H1 (cell line): ENCODE measurements around the gene ARHGEF25. TPM values are rescaled to one million over a fixed set of nuclear protein-coding genes. Genes with fewer than 3 reads are reported as not detected.

Experiments used
- CTCF ChIA-PET: fragments of 300-600 bp; sonication (Branson Sonifier 250); formaldehyde crosslinking; loops from one replicate; lab custom pipeline; 2021; ENCODE audit not compliant: partially characterized antibody; lab: Charles Lee
- POLR2A ChIA-PET: fragments of 300-600 bp; sonication (Branson Sonifier 250); formaldehyde crosslinking; loops from one replicate; lab custom pipeline; 2021; ENCODE audit warnings: inconsistent platforms; ENCODE audit not compliant: partially characterized antibody; lab: Charles Lee
- DNase-seq, 2 experiments: peaks; one replicate each; pipeline versions ENCODE4 v3.0.0 to v3.0.0-alpha.2; 2010 to 2022; ENCODE audit warnings: low spot score in 2 of 2, low read depth in 1 of 2, mixed read lengths in 1 of 2
- FAIRE-seq: peaks from 2 replicates; lab custom pipeline; 2011; peaks lifted over from hg19 to GRCh38; lab: Jason Lieb, UNC
- H2AFZ ChIP-seq: 2 replicates; pipeline ENCODE4 v1.8.1; 2012; ENCODE audit warnings: low read length, inconsistent platforms
- H2AK5ac ChIP-seq: 2 replicates; pipeline ENCODE4 v1.6.1; 2013; ENCODE audit warnings: low read depth, low read length
- H2BK120ac ChIP-seq: replicated peaks from 2 replicates; pipeline ENCODE3; 2013; ENCODE audit warnings: low read depth, low read length, inconsistent platforms
- H2BK12ac ChIP-seq: 2 replicates; pipeline ENCODE4 v1.6.1; 2013; ENCODE audit warnings: low read depth, low read length
- H2BK15ac ChIP-seq: 2 replicates; pipeline ENCODE4 v1.6.1; 2013; ENCODE audit warnings: low read length
- H2BK20ac ChIP-seq: 2 replicates; pipeline ENCODE4 v1.6.1; 2013; ENCODE audit warnings: low read length
- H2BK5ac ChIP-seq: 2 replicates; pipeline ENCODE4 v1.6.1; 2013; ENCODE audit warnings: low read depth, low read length
- H3K14ac ChIP-seq: 2 replicates; pipeline ENCODE4 v1.6.1; 2013; ENCODE audit warnings: inconsistent platforms; ENCODE audit not compliant: insufficient read length
- H3K18ac ChIP-seq: 2 replicates; pipeline ENCODE4 v1.6.1; 2013; ENCODE audit warnings: low read length; ENCODE audit errors: extremely low read depth
- H3K23ac ChIP-seq: 2 replicates; pipeline ENCODE4 v1.6.1; 2013; ENCODE audit warnings: inconsistent platforms; ENCODE audit not compliant: insufficient read length
- H3K23me2 ChIP-seq: 2 replicates; pipeline ENCODE4 v1.6.1; 2013; ENCODE audit warnings: low read depth, low read length
- H3K27ac ChIP-seq: 2 replicates; pipeline ENCODE4 v1.6.1; 2011; ENCODE audit warnings: low read depth, low read length, inconsistent platforms
- H3K27me3 ChIP-seq, 4 experiments: replicated peaks in 1 of 4; 1 replicate in 1 of 4; 2 replicates in 3 of 4; pipeline versions ENCODE4 v1.6.1 to v1.8.1; 2011 to 2013; ENCODE audit warnings: low read length in 3 of 4, mild to moderate bottlenecking in 3 of 4, inconsistent platforms in 2 of 4, mixed read lengths in 2 of 4, moderate library complexity in 1 of 4; ENCODE audit not compliant: control insufficient read depth in 3 of 4, insufficient read depth in 3 of 4; ENCODE audit errors: extremely low read depth in 1 of 4
- H3K36me3 ChIP-seq, 4 experiments: 2 replicates each; pipeline versions ENCODE4 v1.6.1 to v1.8.1; 2011 to 2013; ENCODE audit warnings: mild to moderate bottlenecking in 4 of 4, low read length in 3 of 4, moderate library complexity in 2 of 4, control low read depth in 1 of 4, inconsistent platforms in 1 of 4; ENCODE audit not compliant: insufficient read depth in 4 of 4, control insufficient read depth in 2 of 4
- H3K4ac ChIP-seq: replicated peaks from 2 replicates; pipeline ENCODE3; 2013; ENCODE audit warnings: low read length, low read depth, mixed read lengths, inconsistent platforms; ENCODE audit not compliant: insufficient read length
- H3K4me1 ChIP-seq, 4 experiments: replicated peaks in 1 of 4; 1 replicate in 1 of 4; 2 replicates in 3 of 4; pipeline versions ENCODE4 v1.6.1 to v1.8.1; 2011 to 2013; ENCODE audit warnings: low read length in 3 of 4, inconsistent platforms in 2 of 4, mixed read lengths in 1 of 4; ENCODE audit not compliant: insufficient read depth in 4 of 4, control insufficient read depth in 3 of 4
- H3K4me2 ChIP-seq, 2 experiments: 2 replicates each; pipeline versions ENCODE4 v1.6.1 to v1.8.1; 2011 to 2013; ENCODE audit warnings: low read depth in 2 of 2, low read length in 2 of 2, control low read depth in 1 of 2, inconsistent platforms in 1 of 2, mild to moderate bottlenecking in 1 of 2; ENCODE audit not compliant: insufficient read depth in 1 of 2
- H3K4me3 ChIP-seq, 4 experiments: fragments of 200-600, 300-600 bp in 1 of 4; sonication (generic), shearing (Covaris generic), sonication (Bioruptor Twin) in 1 of 4; 2 replicates each; pipeline versions ENCODE4 v1.5.1 to v1.8.1; 2011 to 2016; ENCODE audit warnings: low read length in 4 of 4, low read depth in 3 of 4, control low read depth in 2 of 4, inconsistent platforms in 2 of 4, mild to moderate bottlenecking in 2 of 4, mixed read lengths in 1 of 4, moderate library complexity in 1 of 4; ENCODE audit not compliant: insufficient read depth in 2 of 4; ENCODE audit errors: extremely low read depth in 1 of 4
- H3K56ac ChIP-seq: replicated peaks from 2 replicates; pipeline ENCODE3; 2013; ENCODE audit warnings: low read depth, mild to moderate bottlenecking, mixed read lengths, low read length, inconsistent platforms; ENCODE audit not compliant: insufficient read length
- H3K79me1 ChIP-seq: 2 replicates; pipeline ENCODE4 v1.6.1; 2013; ENCODE audit warnings: low read depth, low read length, control low read depth
- H3K79me2 ChIP-seq, 2 experiments: 2 replicates each; pipeline versions ENCODE4 v1.6.1 to v1.8.1; 2012 to 2013; ENCODE audit warnings: low read length in 2 of 2, mild to moderate bottlenecking in 2 of 2, inconsistent platforms in 1 of 2; ENCODE audit not compliant: insufficient read depth in 2 of 2, control insufficient read depth in 1 of 2
- H3K9ac ChIP-seq, 4 experiments: replicated peaks in 1 of 4; 1 replicate in 1 of 4; 2 replicates in 3 of 4; pipeline versions ENCODE4 v1.6.1 to v1.8.1; 2011 to 2013; ENCODE audit warnings: low read depth in 3 of 4, low read length in 3 of 4, control low read depth in 2 of 4, mild to moderate bottlenecking in 2 of 4, moderate library complexity in 2 of 4, inconsistent platforms in 1 of 4; ENCODE audit errors: extremely low read depth in 1 of 4
- H3K9me3 ChIP-seq, 2 experiments: 2 replicates each; pipeline versions ENCODE4 v1.6.1 to v1.8.1; 2012 to 2013; ENCODE audit warnings: mild to moderate bottlenecking in 2 of 2, moderate library complexity in 2 of 2, control low read depth in 1 of 2, inconsistent platforms in 1 of 2, low read depth in 1 of 2, low read length in 1 of 2, mixed read lengths in 1 of 2; ENCODE audit not compliant: insufficient read depth in 2 of 2
- H4K20me1 ChIP-seq, 2 experiments: replicated peaks in 1 of 2; 2 replicates each; pipeline versions ENCODE3 to v1.8.1; 2011 to 2013; ENCODE audit warnings: inconsistent platforms in 2 of 2, low read length in 2 of 2, mild to moderate bottlenecking in 1 of 2; ENCODE audit not compliant: insufficient read depth in 2 of 2, control insufficient read depth in 1 of 2
- H4K5ac ChIP-seq: 2 replicates; pipeline ENCODE4 v1.6.1; 2013; ENCODE audit warnings: low read length, low read depth, mixed read lengths, inconsistent platforms; ENCODE audit not compliant: insufficient read length
- H4K8ac ChIP-seq: 2 replicates; pipeline ENCODE4 v1.8.0; 2013; ENCODE audit warnings: mild to moderate bottlenecking, moderate library complexity, low read length, inconsistent platforms; ENCODE audit not compliant: insufficient read depth; ENCODE audit errors: extremely low read depth
- H4K91ac ChIP-seq: replicated peaks from 2 replicates; pipeline ENCODE3; 2013; ENCODE audit warnings: low read length, mixed read lengths, inconsistent platforms; ENCODE audit not compliant: insufficient read length
- CTBP2 ChIP-seq: IDR thresholded peaks from 2 replicates; pipeline ENCODE4 v1.7.0; 2011; ENCODE audit warnings: borderline replicate concordance, mild to moderate bottlenecking, moderate library complexity, mixed read lengths, low read length; ENCODE audit not compliant: insufficient read depth, insufficient read length
- EGR1 ChIP-seq: IDR thresholded peaks from 2 replicates; pipeline ENCODE4 v1.6.1; 2011; ENCODE audit warnings: low read depth, low read length, borderline replicate concordance
- EZH2 ChIP-seq: fragments of 200-600 bp; sonication (generic); IDR thresholded peaks from 2 replicates; pipeline ENCODE4 v1.7.1; 2012; ENCODE audit warnings: low read depth, mild to moderate bottlenecking, moderate library complexity, low read length, inconsistent platforms; ENCODE audit not compliant: severe bottlenecking
- FOSL1 ChIP-seq: IDR thresholded peaks from 2 replicates; pipeline ENCODE4 v1.6.1; 2011; ENCODE audit warnings: mild to moderate bottlenecking, low read depth, low read length, moderate library complexity; ENCODE audit not compliant: insufficient read depth
- KDM1A ChIP-seq: fragments of 200-600, 300-600 bp; sonication (generic); IDR thresholded peaks from 2 replicates; pipeline ENCODE4 v1.7.1; 2016; ENCODE audit warnings: mild to moderate bottlenecking, low read length, borderline replicate concordance
- POU5F1 ChIP-seq: IDR thresholded peaks from 2 replicates; pipeline ENCODE4 v1.6.1; 2011; ENCODE audit warnings: low read depth, mild to moderate bottlenecking, low read length, moderate library complexity
- RNF2 ChIP-seq: fragments of 200-900, 300-1000 bp; sonication (generic); IDR thresholded peaks from 2 replicates; pipeline ENCODE4 v1.7.1; 2016; ENCODE audit warnings: borderline replicate concordance, low read depth, mild to moderate bottlenecking, antibody characterized with exemption, low read length; ENCODE audit not compliant: poor library complexity, severe bottlenecking; ENCODE audit errors: missing control alignments
- SAP30 ChIP-seq: fragments of 300-600 bp; sonication (generic); IDR thresholded peaks from 2 replicates; pipeline ENCODE4 v1.7.1; 2012; ENCODE audit warnings: low read length, moderate library complexity, mild to moderate bottlenecking, inconsistent platforms; ENCODE audit not compliant: insufficient read depth, insufficient replicate concordance
- SP1 ChIP-seq: IDR thresholded peaks from 2 replicates; pipeline ENCODE4 v1.6.1; 2011; ENCODE audit warnings: low read depth, low read length
- SRF ChIP-seq: IDR thresholded peaks from 2 replicates; pipeline ENCODE4 v1.6.1; 2011; ENCODE audit warnings: mild to moderate bottlenecking, low read depth, low read length, moderate library complexity
- TAF7 ChIP-seq: optimal IDR thresholded peaks from 2 replicates; pipeline ENCODE3; 2011; ENCODE audit warnings: low read depth, mild to moderate bottlenecking, inconsistent platforms, low read length, moderate library complexity, borderline replicate concordance
- WGBS, 2 experiments: shearing (Covaris generic) in 1 of 2; methylation state at CpG; one replicate each; pipeline versions ENCODE4 v1.1.6 to v1.1.7; 2013 to 2015; ENCODE audit warnings: low lambda C conversion rate in 2 of 2, mixed read lengths in 2 of 2, inconsistent platforms in 1 of 2, low coverage in 1 of 2, missing lambda C conversion rate in 1 of 2; ENCODE audit not compliant: insufficient replicate concordance in 2 of 2, insufficient coverage in 1 of 2, insufficient read length in 1 of 2; ENCODE audit errors: extremely low coverage in 1 of 2, missing lambda C conversion rate in 1 of 2; 5-methylcytosine and 5-hydroxymethylcytosine counted together
- polyA plus RNA-seq, 7 experiments: library from polyadenylated mRNA; depleted of rRNA in 3 of 7; stranded (reverse) in 5 of 7; unstranded in 2 of 7; fragments of >200 nt in 5 of 7; fragments of 200-250 nt in 2 of 7; gene quantifications; 1 replicate in 5 of 7; 2 replicates in 1 of 7; 4 replicates in 1 of 7; pipeline versions ENCODE4 v1.2.1 to v1.2.3, GENCODE V29; 2011 to 2013; ENCODE audit warnings: missing spikeins in 2 of 7, mixed read lengths in 2 of 7
- total RNA-seq: library from RNA; stranded (reverse); fragmentation: NEBNext Ultra II Directional; extraction: Animal tissue kit (Norgen Biotek cat#: 25700); gene quantifications from 2 replicates; pipeline ENCODE4 v1.2.1, GENCODE V29; 2021

ARHGEF25 gene
- total and polyA plus RNA-seq, 2 of the 8 experiments (the other 6 are each of a cell fraction or from before 2014, with no cell fraction given): 5.9 to 8.8 TPM

DNA sequence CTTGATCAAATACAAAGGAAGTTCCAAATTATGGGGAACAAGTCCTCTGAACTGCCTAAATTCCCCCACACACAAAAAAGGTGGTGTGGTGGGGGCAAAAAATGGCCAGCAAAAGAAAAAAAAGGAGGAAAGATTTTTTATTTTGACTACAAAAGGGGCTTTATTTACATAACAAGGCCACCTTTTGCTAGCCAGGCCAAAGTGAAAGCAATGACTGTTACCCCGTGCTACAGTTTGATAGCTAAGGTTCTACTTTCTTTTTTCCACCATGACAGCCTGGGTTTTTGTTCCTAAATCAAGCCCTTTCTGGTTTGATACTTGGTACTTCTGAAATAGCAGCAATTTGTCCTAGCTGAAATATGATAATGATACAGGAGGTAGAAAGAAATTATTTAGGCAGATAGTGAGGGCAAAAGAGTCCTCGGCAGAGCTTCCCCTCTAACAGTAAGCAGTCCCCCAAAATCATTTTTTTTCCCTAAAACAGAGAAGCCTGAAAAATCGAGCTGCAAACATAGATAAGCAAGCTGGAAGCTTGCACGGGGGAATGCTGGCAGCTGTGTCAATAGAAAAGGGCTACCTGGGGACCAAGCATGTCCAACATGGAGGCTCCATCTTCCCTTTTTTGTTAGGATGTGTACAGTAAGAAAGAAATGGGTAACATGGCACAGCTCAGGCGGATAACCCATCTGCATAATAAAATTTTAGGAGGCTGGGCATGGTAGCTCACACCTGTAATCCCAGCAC lies 30.6 kb downstream of the ARHGEF25 start:
- no peak for FAIRE-seq
- no peak overlapping the region for H3K18ac ChIP-seq
- no peak overlapping the region; a peak in 1 of 4 replicates for H3K4me2 ChIP-seq
- H3K4ac ChIP-seq: no peak overlapping the region
- ChIA-PET POLR2A (interaction anchor here (0.9 to 1.5 kb wide), 4 partner anchors 10 to 103 kb away, joined by 3 to 4 read pairs (median 3); partner anchors contain the start of gene TSPAN31), CTCF (interaction anchor here (0.6 to 2.8 kb wide), 9 partner anchors 9 to 1246 kb away, joined by 3 to 11 read pairs (median 5); partner anchors contain the start of genes B4GALNT1 and OS9)
- no peaks in the 10 kb centered on the region for H3K79me2 ChIP-seq
- H3K56ac ChIP-seq: no peak overlapping the region
- no peak overlapping the region for H2BK12ac ChIP-seq
- H2BK15ac ChIP-seq: no peak overlapping the region
- WGBS, 2 experiments: 73% methylated on average over 5 of the region's 5 CpGs; no CpG with 5 or more reads in 1 of the 2 experiments
- no peak overlapping the region for H3K23ac ChIP-seq
- H4K8ac ChIP-seq: no peak overlapping the region
- H4K5ac ChIP-seq: no peak overlapping the region
- no peak for DNase-seq
- H3K9ac ChIP-seq: no peak overlapping the region
- H3K9me3 ChIP-seq: peaks cover 14 to 20% of the 10 kb centered on the region in 2 experiments; a peak in 3 of 4 replicates
- peaks cover 0 to 5% (median 0%) of the 10 kb centered on the region in 4 experiments; a peak in 1 of 7 replicates for H3K4me1 ChIP-seq
- no peak overlapping the region for H2AK5ac ChIP-seq
- no peaks in the 10 kb centered on the region for H3K79me1 ChIP-seq
- H3K27ac ChIP-seq: no peak overlapping the region
- no peak overlapping the region for H2AFZ ChIP-seq
- no peak overlapping the region for H4K91ac ChIP-seq
- no peak overlapping the region for H3K14ac ChIP-seq
- H2BK20ac ChIP-seq: no peak overlapping the region
- H3K4me3 ChIP-seq: no peak overlapping the region
- H3K27me3 ChIP-seq: no peaks in the 10 kb centered on the region
- H2BK5ac ChIP-seq: no peak overlapping the region
- H4K20me1 ChIP-seq: no peaks in the 10 kb centered on the region
- H3K23me2 ChIP-seq: no peaks in the 10 kb centered on the region
- H2BK120ac ChIP-seq: no peak overlapping the region
- H3K36me3 ChIP-seq: no peaks in the 10 kb centered on the region
- TF ChIP-seq EGR1 (no peak), CTBP2 (no peak), POU5F1 (no peak), SP1 (no peak), KDM1A (no peak), FOSL1 (no peak), SAP30 (no peak), TAF7 (no peak), EZH2 (no peak), RNF2 (no peak), SRF (no peak)
